IMR-90 (cell line): ENCODE measurements around the gene UQCRC2. TPM values are rescaled to one million over a fixed set of nuclear protein-coding genes. Genes with fewer than 3 reads are reported as not detected.

Experiments
- ATAC-seq: fragments of 200-7000 bp; cut with Tn5 transposase; 2 replicates; pipeline ENCODE4 v1.9.1; 2020; ENCODE audit warnings: low read depth, mild to moderate bottlenecking, moderate library complexity
- BruUV-seq: library from RNA; stranded (reverse); fragments of 400-500 nt; replicated peaks from 2 replicates; lab custom pipeline; 2021; lab: Mats Ljungman, UMichigan
- CTCF ChIA-PET: fragments of 300-600 bp; formaldehyde crosslinking; extraction: SDS; loops from one replicate; lab custom pipeline; 2021; ENCODE audit warnings: antibody characterized with exemption; lab: Yijun Ruan, JAX
- POLR2A ChIA-PET: fragments of 300-600 bp; sonication (Branson Sonifier 250); formaldehyde crosslinking; loops from one replicate; lab custom pipeline; 2022; ENCODE audit warnings: antibody characterized with exemption; ENCODE audit not compliant: unreplicated experiment; lab: Charles Lee
- DNase-seq: peaks from one replicate; pipeline ENCODE4 v3.0.0; 2013
- H2AFZ ChIP-seq: replicated peaks from 2 replicates; pipeline ENCODE3; 2013; ENCODE audit warnings: low read length, mild to moderate bottlenecking; ENCODE audit not compliant: poor library complexity
- H2AK5ac ChIP-seq: 2 replicates; pipeline ENCODE4 v1.6.1; 2013; ENCODE audit warnings: low read depth, low read length, inconsistent platforms
- H2AK9ac ChIP-seq: replicated peaks from 2 replicates; pipeline ENCODE3; 2013; ENCODE audit warnings: mild to moderate bottlenecking, low read depth, low read length, moderate library complexity; ENCODE audit not compliant: poor library complexity
- H2BK120ac ChIP-seq: 2 replicates; pipeline ENCODE4 v1.6.1; 2013; ENCODE audit warnings: low read depth, low read length, inconsistent platforms
- H2BK15ac ChIP-seq: 3 replicates; pipeline ENCODE4 v1.6.1; 2013; ENCODE audit warnings: low read depth, low read length, inconsistent platforms
- H2BK20ac ChIP-seq: 2 replicates; pipeline ENCODE4 v1.6.1; 2013; ENCODE audit warnings: low read depth, mild to moderate bottlenecking, inconsistent platforms, low read length, moderate library complexity
- H2BK5ac ChIP-seq: 2 replicates; pipeline ENCODE4 v1.6.1; 2013; ENCODE audit warnings: mild to moderate bottlenecking, low read depth, low read length, inconsistent platforms; ENCODE audit not compliant: poor library complexity, severe bottlenecking
- H3K14ac ChIP-seq: replicated peaks from 2 replicates; pipeline ENCODE4 v1.6.1; 2013; ENCODE audit warnings: low read depth, low read length, inconsistent platforms
- H3K18ac ChIP-seq: 2 replicates; pipeline ENCODE4 v1.6.1; 2013; ENCODE audit warnings: low read depth, low read length, control low read depth
- H3K23ac ChIP-seq: 2 replicates; pipeline ENCODE4 v1.6.1; 2013; ENCODE audit warnings: low read depth, low read length, inconsistent platforms
- H3K27ac ChIP-seq: 2 replicates; pipeline ENCODE4 v1.5.1; 2013; ENCODE audit warnings: mild to moderate bottlenecking, control low read depth, low read length; ENCODE audit not compliant: insufficient read depth
- H3K27me3 ChIP-seq: 2 replicates; pipeline ENCODE4 v1.6.1; 2013; ENCODE audit warnings: low read length; ENCODE audit not compliant: control insufficient read depth, insufficient read depth
- H3K36me3 ChIP-seq: 2 replicates; pipeline ENCODE4 v1.6.1; 2013; ENCODE audit warnings: low read length, mixed read lengths; ENCODE audit not compliant: control insufficient read depth, insufficient read depth
- H3K4ac ChIP-seq: 2 replicates; pipeline ENCODE4 v1.6.1; 2013; ENCODE audit warnings: low read depth, low read length, inconsistent platforms
- H3K4me1 ChIP-seq: 2 replicates; pipeline ENCODE4 v1.6.1; 2013; ENCODE audit warnings: low read length, mixed read lengths; ENCODE audit not compliant: control insufficient read depth, insufficient read depth
- H3K4me2 ChIP-seq: 2 replicates; pipeline ENCODE4 v1.6.1; 2013; ENCODE audit warnings: low read depth, mild to moderate bottlenecking, control low read depth, low read length, moderate library complexity
- H3K4me3 ChIP-seq: 2 replicates; pipeline ENCODE4 v1.5.1; 2013; ENCODE audit warnings: low read depth, mild to moderate bottlenecking, control low read depth, low read length, moderate library complexity; ENCODE audit not compliant: insufficient read depth
- H3K56ac ChIP-seq: 2 replicates; pipeline ENCODE4 v1.6.1; 2013; ENCODE audit warnings: low read length, inconsistent platforms; ENCODE audit not compliant: insufficient read depth; ENCODE audit errors: extremely low read depth
- H3K79me1 ChIP-seq, 2 experiments: 2 replicates each; pipeline ENCODE4 v1.6.1; 2013; ENCODE audit warnings: low read length in 2 of 2, inconsistent platforms in 1 of 2, low read depth in 1 of 2
- H3K9ac ChIP-seq: 2 replicates; pipeline ENCODE4 v1.6.1; 2013; ENCODE audit warnings: low read depth, low read length, control low read depth
- H3K9me1 ChIP-seq: 2 replicates; pipeline ENCODE4 v1.6.1; 2013; ENCODE audit warnings: low read length, inconsistent platforms; ENCODE audit not compliant: insufficient read depth
- H3K9me3 ChIP-seq: 2 replicates; pipeline ENCODE4 v1.6.1; 2013; ENCODE audit warnings: low read length; ENCODE audit not compliant: control insufficient read depth, insufficient read depth
- H4K20me1 ChIP-seq: 2 replicates; pipeline ENCODE4 v1.6.1; 2013; ENCODE audit warnings: low read length, inconsistent platforms; ENCODE audit not compliant: insufficient read depth
- H4K5ac ChIP-seq: 2 replicates; pipeline ENCODE4 v1.6.1; 2013; ENCODE audit warnings: mild to moderate bottlenecking, low read depth, low read length, control low read depth
- H4K8ac ChIP-seq, 2 experiments: 2 replicates each; pipeline ENCODE4 v1.6.1; 2013; ENCODE audit warnings: low read depth in 2 of 2, low read length in 2 of 2, control low read depth in 1 of 2, inconsistent platforms in 1 of 2
- H4K91ac ChIP-seq: 2 replicates; pipeline ENCODE4 v1.6.1; 2013; ENCODE audit warnings: low read depth, low read length, inconsistent platforms; ENCODE audit not compliant: insufficient read depth
- BHLHE40 ChIP-seq: fragments of 150-350 bp; IDR thresholded peaks from 2 replicates; pipeline ENCODE4 v1.6.1; 2016; ENCODE audit warnings: mild to moderate bottlenecking, low read depth, low read length
- CEBPB ChIP-seq: IDR thresholded peaks from 2 replicates; pipeline ENCODE4 v1.6.1; 2012; ENCODE audit warnings: low read depth, low read length, improper control_type of control experiment
- CHD1 ChIP-seq: IDR thresholded peaks from 2 replicates; pipeline ENCODE4 v1.6.1; 2012; ENCODE audit warnings: low read depth, low read length, improper control_type of control experiment
- FOS ChIP-seq: fragments of 150-350 bp; IDR thresholded peaks from 2 replicates; pipeline ENCODE4 v1.6.1; 2016; ENCODE audit warnings: low read depth, low read length
- MAFK ChIP-seq: IDR thresholded peaks from 2 replicates; pipeline ENCODE4 v1.6.1; 2012; ENCODE audit warnings: low read depth, low read length, improper control_type of control experiment
- MAZ ChIP-seq: IDR thresholded peaks from 2 replicates; pipeline ENCODE4 v1.6.1; 2012; ENCODE audit warnings: low read depth, mild to moderate bottlenecking, low read length, improper control_type of control experiment, moderate library complexity, borderline replicate concordance
- MXI1 ChIP-seq: IDR thresholded peaks from 2 replicates; pipeline ENCODE4 v1.6.1; 2012; ENCODE audit warnings: low read depth, mild to moderate bottlenecking, low read length, moderate library complexity, borderline replicate concordance
- NFE2L2 ChIP-seq: fragments of 150-350 bp; IDR thresholded peaks from 2 replicates; pipeline ENCODE4 v1.6.1; 2016; ENCODE audit warnings: low read depth, mild to moderate bottlenecking, low read length
- POLR2A ChIP-seq: IDR thresholded peaks from 2 replicates; pipeline ENCODE4 v1.6.1; 2012; ENCODE audit warnings: mild to moderate bottlenecking, low read depth, low read length
- RAD21 ChIP-seq: IDR thresholded peaks from 2 replicates; pipeline ENCODE4 v1.6.1; 2012; ENCODE audit warnings: low read length, improper control_type of control experiment
- RCOR1 ChIP-seq: IDR thresholded peaks from 2 replicates; pipeline ENCODE4 v1.6.1; 2012; ENCODE audit warnings: mild to moderate bottlenecking, low read length, improper control_type of control experiment; ENCODE audit not compliant: insufficient replicate concordance
- RFX5 ChIP-seq: IDR thresholded peaks from 2 replicates; pipeline ENCODE4 v1.8.0; 2012; ENCODE audit warnings: low read depth, mild to moderate bottlenecking, low read length, moderate library complexity
- SMC3 ChIP-seq: fragments of 150-350 bp; IDR thresholded peaks from 2 replicates; pipeline ENCODE4 v1.6.1; 2016; ENCODE audit warnings: low read depth, mild to moderate bottlenecking, antibody characterized with exemption, low read length, moderate library complexity
- WGBS, 2 experiments: methylation state at CpG; one replicate each; pipeline versions ENCODE4 v1.1.5 to v1.1.7; 2013; ENCODE audit warnings: missing lambda C conversion rate in 2 of 2; ENCODE audit not compliant: insufficient read length in 1 of 2; ENCODE audit errors: extremely low coverage in 2 of 2; 5-methylcytosine and 5-hydroxymethylcytosine counted together
- dilution Hi-C: fragments of 300-500 bp; cut with HindIII; formaldehyde crosslinking; loops from one replicate; pipeline ENCODE4 v1.14.3; 2018; ENCODE audit warnings: low sequenced_read_pairs; ENCODE audit not compliant: unreplicated experiment
- in situ Hi-C: fragments of 300-500 bp; cut with MboI; formaldehyde crosslinking; loops from 3 replicates; pipeline ENCODE4 v1.14.3; 2019; ENCODE audit warnings: low sequenced_read_pairs, inconsistent platforms, mixed read lengths
- intact Hi-C: fragments of 100-400 bp; cut with micrococcal nuclease; formaldehyde crosslinking; loops from 2 replicates; pipeline ENCODE4 v1.10.0; 2022
- polyA plus RNA-seq, 3 experiments: library from polyadenylated mRNA; depleted of rRNA; stranded (reverse); fragments of >200 nt; gene quantifications; 2 replicates each; pipeline ENCODE4 v1.2.3, GENCODE V29; 2012; ENCODE audit warnings: low replicate concordance in 1 of 3
- total RNA-seq: library from RNA; depleted of rRNA; stranded (reverse); fragments of >200 nt; gene quantifications from 2 replicates; pipeline ENCODE4 v1.2.3, GENCODE V29; 2012
- TF ChIP-seq, protein P1 (sequence below): conservative IDR thresholded peaks from 2 replicates; pipeline ENCODE4 v1.5.1; 2012; ENCODE audit warnings: mild to moderate bottlenecking, low read depth, low read length, improper control_type of control experiment
- TF ChIP-seq, protein P2 (sequence below): fragments of 150-350 bp; IDR thresholded peaks from 2 replicates; pipeline ENCODE4 v1.6.1; 2017; ENCODE audit warnings: mild to moderate bottlenecking, antibody characterized with exemption, low read length, low read depth
- TF ChIP-seq, protein P3 (sequence below): fragments of 150-350 bp; IDR thresholded peaks from 2 replicates; pipeline ENCODE4 v1.6.1; 2016; ENCODE audit warnings: low read depth, mild to moderate bottlenecking, low read length, moderate library complexity, borderline replicate concordance

The UQCRC2 gene
- total and polyA plus RNA-seq, 2 of the 4 experiments (the other 2 are of a cell fraction) = 191 to 284 TPM

DNA sequence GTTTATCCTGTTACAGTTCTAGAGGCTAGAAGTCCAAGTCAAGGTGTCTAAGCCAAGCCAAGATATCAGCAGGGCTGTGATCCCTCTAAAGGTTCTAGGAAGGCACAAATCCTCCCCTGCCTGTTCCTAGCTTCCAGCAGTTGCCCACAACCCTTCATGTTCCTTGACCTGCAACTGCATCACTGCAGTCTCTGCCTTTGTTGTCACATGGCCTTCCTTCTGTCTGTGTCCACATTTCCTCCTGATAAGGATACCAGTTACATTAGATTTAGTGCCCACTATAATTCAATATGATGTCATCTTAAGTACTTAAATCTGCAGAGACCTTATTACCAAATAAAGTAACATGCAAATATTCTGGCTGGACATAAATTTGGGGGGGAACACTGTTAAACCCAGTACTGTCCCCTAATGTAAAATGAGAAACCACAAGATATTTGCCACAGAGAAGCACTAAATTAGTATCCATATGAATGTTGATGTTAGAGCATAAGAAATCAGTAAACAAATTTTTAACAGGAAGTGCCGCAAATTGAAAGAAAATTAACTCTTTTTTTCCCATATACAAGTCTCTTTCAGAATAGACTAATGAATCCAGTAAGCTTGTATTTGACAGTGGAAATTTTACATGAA is 4.7 kb downstream of the UQCRC2 start:
- CTCF ChIA-PET = no interaction called here
- no peak overlapping the region for H3K27ac ChIP-seq
- BruUV-seq = no TSS peak

More for the DNA sequence above, 4.7 kb downstream of the UQCRC2 start:
- H3K27me3 ChIP-seq = no peaks in the 10 kb centered on the region
- H4K8ac ChIP-seq = no peak overlapping the region
- H4K5ac ChIP-seq = no peak overlapping the region
- no peak overlapping the region for H3K4ac ChIP-seq
- H4K91ac ChIP-seq = no peak overlapping the region
- H3K9ac ChIP-seq = no peak overlapping the region
- TF ChIP-seq BHLHE40 = no peak
- TF ChIP-seq CEBPB = no peak
- no peak for TF ChIP-seq MAFK
- no peak for TF ChIP-seq MXI1
- no peak for TF ChIP-seq RAD21
- no peak for TF ChIP-seq NFE2L2
- TF ChIP-seq FOS = no peak
- TF ChIP-seq RCOR1 = no peak
- TF ChIP-seq SMC3 = no peak
- TF ChIP-seq POLR2A = no peak
- TF ChIP-seq RFX5 = no peak
- TF ChIP-seq CHD1 = no peak
- TF ChIP-seq, protein P1, sequence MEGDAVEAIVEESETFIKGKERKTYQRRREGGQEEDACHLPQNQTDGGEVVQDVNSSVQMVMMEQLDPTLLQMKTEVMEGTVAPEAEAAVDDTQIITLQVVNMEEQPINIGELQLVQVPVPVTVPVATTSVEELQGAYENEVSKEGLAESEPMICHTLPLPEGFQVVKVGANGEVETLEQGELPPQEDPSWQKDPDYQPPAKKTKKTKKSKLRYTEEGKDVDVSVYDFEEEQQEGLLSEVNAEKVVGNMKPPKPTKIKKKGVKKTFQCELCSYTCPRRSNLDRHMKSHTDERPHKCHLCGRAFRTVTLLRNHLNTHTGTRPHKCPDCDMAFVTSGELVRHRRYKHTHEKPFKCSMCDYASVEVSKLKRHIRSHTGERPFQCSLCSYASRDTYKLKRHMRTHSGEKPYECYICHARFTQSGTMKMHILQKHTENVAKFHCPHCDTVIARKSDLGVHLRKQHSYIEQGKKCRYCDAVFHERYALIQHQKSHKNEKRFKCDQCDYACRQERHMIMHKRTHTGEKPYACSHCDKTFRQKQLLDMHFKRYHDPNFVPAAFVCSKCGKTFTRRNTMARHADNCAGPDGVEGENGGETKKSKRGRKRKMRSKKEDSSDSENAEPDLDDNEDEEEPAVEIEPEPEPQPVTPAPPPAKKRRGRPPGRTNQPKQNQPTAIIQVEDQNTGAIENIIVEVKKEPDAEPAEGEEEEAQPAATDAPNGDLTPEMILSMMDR = no peak
- TF ChIP-seq MAZ = no peak
- TF ChIP-seq, protein P2, sequence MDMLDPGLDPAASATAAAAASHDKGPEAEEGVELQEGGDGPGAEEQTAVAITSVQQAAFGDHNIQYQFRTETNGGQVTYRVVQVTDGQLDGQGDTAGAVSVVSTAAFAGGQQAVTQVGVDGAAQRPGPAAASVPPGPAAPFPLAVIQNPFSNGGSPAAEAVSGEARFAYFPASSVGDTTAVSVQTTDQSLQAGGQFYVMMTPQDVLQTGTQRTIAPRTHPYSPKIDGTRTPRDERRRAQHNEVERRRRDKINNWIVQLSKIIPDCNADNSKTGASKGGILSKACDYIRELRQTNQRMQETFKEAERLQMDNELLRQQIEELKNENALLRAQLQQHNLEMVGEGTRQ = no peak
- TF ChIP-seq, protein P3, sequence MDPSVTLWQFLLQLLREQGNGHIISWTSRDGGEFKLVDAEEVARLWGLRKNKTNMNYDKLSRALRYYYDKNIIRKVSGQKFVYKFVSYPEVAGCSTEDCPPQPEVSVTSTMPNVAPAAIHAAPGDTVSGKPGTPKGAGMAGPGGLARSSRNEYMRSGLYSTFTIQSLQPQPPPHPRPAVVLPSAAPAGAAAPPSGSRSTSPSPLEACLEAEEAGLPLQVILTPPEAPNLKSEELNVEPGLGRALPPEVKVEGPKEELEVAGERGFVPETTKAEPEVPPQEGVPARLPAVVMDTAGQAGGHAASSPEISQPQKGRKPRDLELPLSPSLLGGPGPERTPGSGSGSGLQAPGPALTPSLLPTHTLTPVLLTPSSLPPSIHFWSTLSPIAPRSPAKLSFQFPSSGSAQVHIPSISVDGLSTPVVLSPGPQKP = no peak
- H4K20me1 ChIP-seq = peaks cover 3% of the 10 kb centered on the region; the same call in 1 of the 2 replicates
- no peak overlapping the region for H2BK20ac ChIP-seq
- H3K4me3 ChIP-seq = no peak overlapping the region
- no peak overlapping the region for H3K4me2 ChIP-seq
- H3K56ac ChIP-seq = no peak overlapping the region
- peaks cover 4% of the 10 kb centered on the region for H3K4me1 ChIP-seq
- H3K18ac ChIP-seq = no peak overlapping the region
- WGBS, 2 experiments = no CpG with 5 or more reads among the region's 1 CpG
- no peak overlapping the region for H2BK120ac ChIP-seq
- no peak overlapping the region for H2BK5ac ChIP-seq
- no peak overlapping the region for H3K23ac ChIP-seq
- POLR2A ChIA-PET = no interaction called here
- dilution Hi-C loops = no loop called here
- intact Hi-C loops = no loop called here
- in situ Hi-C loops = no loop called here
- no peak overlapping the region for H3K14ac ChIP-seq
- no peak overlapping the region for H2BK15ac ChIP-seq
- no peak overlapping the region for H2AFZ ChIP-seq
- no peaks in the 10 kb centered on the region for H3K9me3 ChIP-seq
- no peak overlapping the region for H2AK9ac ChIP-seq
- peaks cover 28% of the 10 kb centered on the region for H3K36me3 ChIP-seq
- H3K79me1 ChIP-seq = peaks cover 19 to 30% of the 10 kb centered on the region in 2 experiments
- DNase-seq (no peak), ATAC-seq (no peak)
- H2AK5ac ChIP-seq = no peak overlapping the region
- H3K9me1 ChIP-seq = no peaks in the 10 kb centered on the region
